ENCODE data around the gene SLC25A53.

GRCh38 chrX:104105330-104106262 lies 51.2 kb downstream of the SLC25A53 start:
- TF ChIP-seq CTCF (IDR thresholded peaks at IDR 0.05; ENCODE audit: insufficient read depth, low read length, poor library complexity, severe bottlenecking) (no peak), EZH2phosphoT487 (conservative IDR thresholded peaks at IDR 0.05; ENCODE audit: low read length) (no peak)
